ENCODE measurements around the gene RTN4R. TPM values are rescaled to one million over a fixed set of nuclear protein-coding genes. Genes with fewer than 3 reads are reported as not detected.
"Not testable (repeated sequence)": the region's sequence is repeated elsewhere in the genome, so short reads cannot be mapped to it uniquely, and the experiment has no call there.

The RTN4R gene
- total RNA-seq, 4 donors from 2014 or later = 0.64 to 22.8 (median 3.0) TPM; not detected in 1

GRCh38 chr22:20269201-20269600 is 1.1 kb upstream of the RTN4R start:
- peaks cover 0 to 14% (median 12%) of the 10 kb centered on the region in 4 donors for H3K4me1 ChIP-seq
- intact Hi-C loops (cut with DNase I; ENCODE audit: low total_unique reads) = loop anchor here (5.0 kb wide), 1 partner anchor 112 kb away; no protein-coding TSS in a partner anchor
- H3K36me3 ChIP-seq; DNase-seq; in situ Hi-C loops (cut with MboI; ENCODE audit: low pct_ligation_motif_present in 1 of 4, low pct_unique_long_range_greater_than_20kb in 1 of 4, low sequenced_read_pairs in 3 of 4); H3K4me3 ChIP-seq; H3K9me3 ChIP-seq; H3K27me3 ChIP-seq; H3K27ac ChIP-seq: not testable (repeated sequence)
- 66% methylated on average over 4 of the region's 4 CpGs; no CpG with 5 or more reads in 1 of the 2 donors for WGBS, 2 donors (ENCODE audit: low coverage in 1 of 2)

DNA sequence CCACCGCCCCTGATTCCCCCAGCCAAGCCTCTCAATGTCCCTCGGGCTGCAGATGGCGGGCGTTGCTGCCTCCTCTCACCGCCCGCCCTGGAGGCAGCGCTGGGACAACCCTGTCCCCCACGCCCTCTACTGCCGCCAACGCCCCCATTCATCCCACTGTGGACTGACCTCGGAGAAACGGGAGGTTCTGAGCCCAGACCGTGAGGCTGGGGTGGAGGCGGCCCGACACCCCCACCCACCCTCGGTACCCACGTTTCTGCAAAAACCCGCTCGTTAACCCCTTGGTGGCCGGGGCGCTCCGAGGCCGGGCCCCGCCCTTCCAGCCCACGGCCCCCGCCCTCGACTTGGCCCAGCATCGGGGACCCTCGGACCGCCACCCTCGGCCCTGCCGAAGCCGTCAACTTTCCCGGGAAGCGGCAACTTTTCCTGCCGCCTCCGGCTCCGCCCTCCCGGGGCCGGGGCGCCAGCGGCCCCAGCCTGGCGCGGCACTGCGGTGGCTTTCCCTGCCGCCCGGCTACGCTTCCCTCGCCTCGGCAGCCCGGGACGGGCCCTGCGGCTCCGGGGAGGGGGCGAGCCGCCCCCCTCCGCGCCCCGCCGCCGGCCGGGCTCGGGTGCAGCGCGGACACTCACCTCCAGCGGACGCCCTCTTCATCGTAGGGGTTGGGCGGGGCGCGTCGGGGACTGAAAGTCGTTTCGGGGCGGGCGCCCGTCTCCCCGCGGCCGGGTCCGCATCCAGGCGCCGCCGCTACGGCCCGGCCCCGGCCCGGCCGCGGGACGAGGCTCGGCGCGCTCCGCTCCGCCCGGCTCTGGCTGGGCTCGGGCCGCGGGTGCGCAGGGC is 458 bp downstream of the RTN4R start:
- Histone ChIP-seq H3K27me3 (peaks cover 9% of the 10 kb centered on the region), H3K4me3 (peak overlapping the region in 3 of 4 donors; percentile 54 to 63 (median 57)), H3K4me1 (peaks cover 0 to 14% (median 12%) of the 10 kb centered on the region in 4 donors), H3K27ac (peak overlapping the region in 3 of 4 donors; percentile 55 to 69 (median 63)), H3K36me3 (no peaks in the 10 kb centered on the region), H3K9me3 (no peaks in the 10 kb centered on the region)
- 3% methylated on average over 32 of the region's 101 CpGs; no CpG with 5 or more reads in 1 of the 2 donors for WGBS, 2 donors (ENCODE audit: low coverage in 1 of 2)
- TF ChIP-seq POLR2A (IDR thresholded peaks at IDR 0.05) = no peak
- TF ChIP-seq POLR2AphosphoS5 (IDR thresholded peaks at IDR 0.05) = no peak
- TF ChIP-seq EP300 (IDR thresholded peaks at IDR 0.05; ENCODE audit: low read depth) = no peak
- TF ChIP-seq CTCF (IDR thresholded peaks at IDR 0.05) = no peak
- intact Hi-C loops (cut with DNase I; ENCODE audit: low total_unique reads) (loop anchor here (5.0 kb wide), 1 partner anchor 110 kb away; no protein-coding TSS in a partner anchor), in situ Hi-C loops (cut with MboI; ENCODE audit: low pct_ligation_motif_present in 1 of 4, low pct_unique_long_range_greater_than_20kb in 1 of 4, low sequenced_read_pairs in 3 of 4) (no loop called here)
- peak; percentile 31 for DNase-seq

GRCh38 chr22:20266667-20267440 is 1.3 kb downstream of the RTN4R start:
- in situ Hi-C loops (cut with MboI; ENCODE audit: low pct_ligation_motif_present in 1 of 4, low pct_unique_long_range_greater_than_20kb in 1 of 4, low sequenced_read_pairs in 3 of 4); DNase-seq; H3K36me3 ChIP-seq; H3K27ac ChIP-seq; H3K9me3 ChIP-seq; H3K27me3 ChIP-seq: not testable (repeated sequence)
- H3K4me3 ChIP-seq = peak overlapping the region in 2 of 4 donors; percentile 54 to 57
- intact Hi-C loops (cut with DNase I; ENCODE audit: low total_unique reads) = loop anchor here (5.0 kb wide), 1 partner anchor 110 kb away; no protein-coding TSS in a partner anchor
- 69% methylated on average over 25 of the region's 33 CpGs; no CpG with 5 or more reads in 1 of the 2 donors for WGBS, 2 donors (ENCODE audit: low coverage in 1 of 2)
- H3K4me1 ChIP-seq = peaks cover 0 to 14% (median 12%) of the 10 kb centered on the region in 4 donors

DNA sequence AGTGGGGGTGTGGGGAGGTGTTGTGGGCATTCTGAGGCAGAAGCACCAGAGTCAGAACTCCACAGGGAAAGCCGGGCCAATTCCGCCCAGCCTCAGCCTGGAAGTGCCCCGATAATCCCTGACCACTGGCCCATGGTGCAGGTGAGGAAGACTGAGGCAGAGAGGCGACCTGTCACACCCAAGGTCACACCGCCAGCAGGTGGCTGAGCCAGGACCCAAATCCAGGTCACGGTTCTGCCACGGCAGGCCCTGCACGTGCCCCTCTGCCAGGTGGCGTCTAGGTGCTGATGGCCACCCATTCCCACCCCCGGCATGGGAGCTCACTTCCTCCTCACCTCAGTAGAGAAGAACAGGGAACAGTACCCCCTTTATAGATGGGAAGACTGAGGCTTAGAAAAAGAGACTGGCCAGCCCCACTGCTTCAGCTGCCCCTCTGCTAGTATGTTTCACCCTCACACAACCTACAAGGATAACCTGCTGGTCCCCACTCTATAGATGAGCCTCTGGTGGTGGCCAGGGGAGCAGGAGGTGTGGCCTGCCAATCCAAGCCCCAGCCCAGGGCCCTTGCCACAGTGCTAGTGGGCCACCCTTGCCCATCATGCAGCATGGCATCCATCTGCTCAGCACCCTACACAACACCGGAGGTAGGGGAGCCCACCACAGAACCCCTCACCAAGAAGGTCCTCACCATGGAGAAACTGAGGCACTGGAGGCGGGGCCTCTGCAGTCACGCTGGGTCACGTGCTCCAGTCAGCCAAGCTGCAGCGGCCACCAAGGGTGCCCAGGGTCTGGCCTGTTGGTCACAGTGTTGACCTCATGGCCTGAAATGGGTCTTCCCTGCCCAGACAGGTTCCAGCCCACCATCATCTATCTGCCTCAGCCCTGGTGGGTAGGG is 2.1 kb downstream of the RTN4R start:
- DNase-seq; in situ Hi-C loops (cut with MboI; ENCODE audit: low pct_ligation_motif_present in 1 of 4, low pct_unique_long_range_greater_than_20kb in 1 of 4, low sequenced_read_pairs in 3 of 4); H3K4me3 ChIP-seq; H3K36me3 ChIP-seq; H3K27ac ChIP-seq; H3K27me3 ChIP-seq; H3K9me3 ChIP-seq: not testable (repeated sequence)
- WGBS, 2 donors (ENCODE audit: low coverage in 1 of 2) = 73% methylated on average over 6 of the region's 15 CpGs; no CpG with 5 or more reads in 1 of the 2 donors
- peaks cover 0 to 14% (median 12%) of the 10 kb centered on the region in 4 donors for H3K4me1 ChIP-seq
- intact Hi-C loops (cut with DNase I; ENCODE audit: low total_unique reads) = loop anchor here (5.0 kb wide), 1 partner anchor 109 kb away; no protein-coding TSS in a partner anchor
